ENCODE measurements around the gene ALDOB. TPM values are rescaled to one million over a fixed set of nuclear protein-coding genes. Genes with fewer than 3 reads are reported as not detected.

Gene ALDOB
- total RNA-seq, 4 donors from 2014 or later, result 5.1 to 8.7 TPM; not detected in 2

DNA sequence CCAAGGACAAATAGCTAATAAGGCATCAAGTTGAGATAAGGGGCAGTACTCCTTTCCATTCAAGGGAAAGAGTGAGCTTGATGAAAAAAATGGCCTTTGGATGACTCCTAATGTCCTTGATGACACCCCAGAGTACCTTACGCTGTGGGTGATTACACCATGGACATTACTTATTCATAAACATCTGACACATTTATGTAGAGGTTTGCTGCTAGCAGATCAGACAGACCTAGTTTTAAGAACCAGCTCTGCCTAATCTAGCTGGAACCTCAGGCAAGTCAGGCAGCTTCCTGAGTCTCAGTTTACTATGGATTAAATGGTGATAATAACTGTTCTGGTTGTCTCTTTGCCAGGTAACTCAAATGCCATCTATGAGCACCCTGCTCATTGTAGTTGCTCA is 2.8 kb downstream of the ALDOB start:
- in situ Hi-C loops (cut with MboI; ENCODE audit: low sequenced_read_pairs in 4 of 4), result no loop called here
- Histone ChIP-seq H3K4me1 (no peaks in the 10 kb centered on the region), H3K27ac (no peak overlapping the region), H3K36me3 (no peaks in the 10 kb centered on the region), H3K4me3 (no peak overlapping the region), H3K9me3 (no peaks in the 10 kb centered on the region), H3K27me3 (no peaks in the 10 kb centered on the region)
- TF ChIP-seq POLR2A (IDR thresholded peaks at IDR 0.05), result no peak
- TF ChIP-seq, protein P1, sequence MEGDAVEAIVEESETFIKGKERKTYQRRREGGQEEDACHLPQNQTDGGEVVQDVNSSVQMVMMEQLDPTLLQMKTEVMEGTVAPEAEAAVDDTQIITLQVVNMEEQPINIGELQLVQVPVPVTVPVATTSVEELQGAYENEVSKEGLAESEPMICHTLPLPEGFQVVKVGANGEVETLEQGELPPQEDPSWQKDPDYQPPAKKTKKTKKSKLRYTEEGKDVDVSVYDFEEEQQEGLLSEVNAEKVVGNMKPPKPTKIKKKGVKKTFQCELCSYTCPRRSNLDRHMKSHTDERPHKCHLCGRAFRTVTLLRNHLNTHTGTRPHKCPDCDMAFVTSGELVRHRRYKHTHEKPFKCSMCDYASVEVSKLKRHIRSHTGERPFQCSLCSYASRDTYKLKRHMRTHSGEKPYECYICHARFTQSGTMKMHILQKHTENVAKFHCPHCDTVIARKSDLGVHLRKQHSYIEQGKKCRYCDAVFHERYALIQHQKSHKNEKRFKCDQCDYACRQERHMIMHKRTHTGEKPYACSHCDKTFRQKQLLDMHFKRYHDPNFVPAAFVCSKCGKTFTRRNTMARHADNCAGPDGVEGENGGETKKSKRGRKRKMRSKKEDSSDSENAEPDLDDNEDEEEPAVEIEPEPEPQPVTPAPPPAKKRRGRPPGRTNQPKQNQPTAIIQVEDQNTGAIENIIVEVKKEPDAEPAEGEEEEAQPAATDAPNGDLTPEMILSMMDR (IDR thresholded peaks at IDR 0.05 in 4 of 5, conservative IDR thresholded peaks at IDR 0.05 in 1 of 5), result no peak
- intact Hi-C loops (cut with DNase I; ENCODE audit: low total_unique reads), result no loop called here
- DNase-seq (no peak), ATAC-seq (no peak)

DNA sequence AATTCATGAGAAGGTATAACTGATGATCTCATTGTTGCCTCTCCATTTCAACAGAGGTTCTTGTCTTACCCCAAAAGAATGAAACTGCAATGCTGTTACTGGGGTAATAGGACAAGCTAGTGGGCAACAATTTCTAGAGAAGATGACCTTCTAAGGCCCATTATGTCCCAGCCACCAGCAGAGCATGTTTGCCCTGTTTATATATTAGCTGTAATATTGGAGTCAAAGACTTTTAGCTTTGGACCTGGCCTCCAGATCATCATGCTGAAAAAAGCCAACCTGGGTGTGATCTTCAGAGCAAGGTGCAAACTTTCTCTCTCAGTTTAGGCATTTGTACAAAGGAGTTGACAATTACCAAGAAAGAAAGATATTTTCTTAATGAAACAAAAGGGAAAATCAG is 3.4 kb downstream of the ALDOB start:
- in situ Hi-C loops (cut with MboI; ENCODE audit: low sequenced_read_pairs in 4 of 4) (no loop called here), intact Hi-C loops (cut with DNase I; ENCODE audit: low total_unique reads) (no loop called here)
- no peak for TF ChIP-seq POLR2A (IDR thresholded peaks at IDR 0.05)
- TF ChIP-seq, protein P1 (IDR thresholded peaks at IDR 0.05 in 4 of 5, conservative IDR thresholded peaks at IDR 0.05 in 1 of 5), result no peak
- ATAC-seq (no peak), DNase-seq (no peak)
- no peaks in the 10 kb centered on the region for H3K4me1 ChIP-seq
- no peaks in the 10 kb centered on the region for H3K36me3 ChIP-seq
- H3K4me3 ChIP-seq, result no peak overlapping the region
- no peak overlapping the region for H3K27ac ChIP-seq
- no peaks in the 10 kb centered on the region for H3K9me3 ChIP-seq
- H3K27me3 ChIP-seq, result no peaks in the 10 kb centered on the region

DNA sequence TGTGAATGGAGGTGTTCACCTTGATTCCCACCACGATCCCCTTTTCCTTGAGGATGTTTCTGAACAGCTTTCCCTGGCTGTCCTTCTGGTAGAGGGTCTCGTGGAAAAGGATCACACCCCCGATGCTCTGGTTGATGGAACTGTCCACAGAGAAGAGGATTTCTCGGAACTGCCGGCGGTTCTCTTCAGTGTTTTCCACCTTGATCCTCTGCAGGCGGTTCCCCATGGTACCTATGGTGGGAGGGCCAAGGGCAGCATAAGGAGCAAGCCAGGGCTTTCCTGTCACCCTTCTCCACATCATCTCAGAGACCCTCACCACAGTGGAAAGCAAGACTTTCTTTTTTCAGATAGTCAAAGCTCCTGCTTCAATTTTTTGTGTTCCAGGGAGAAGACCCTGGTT is 5.8 kb downstream of the ALDOB start:
- no peaks in the 10 kb centered on the region for H3K4me1 ChIP-seq
- no peaks in the 10 kb centered on the region for H3K27me3 ChIP-seq
- intact Hi-C loops (cut with DNase I; ENCODE audit: low total_unique reads) (no loop called here), in situ Hi-C loops (cut with MboI; ENCODE audit: low sequenced_read_pairs in 4 of 4) (no loop called here)
- no peak for ATAC-seq
- H3K4me3 ChIP-seq, result no peak overlapping the region
- TF ChIP-seq POLR2A (IDR thresholded peaks at IDR 0.05), result no peak
- TF ChIP-seq, protein P1 (IDR thresholded peaks at IDR 0.05 in 4 of 5, conservative IDR thresholded peaks at IDR 0.05 in 1 of 5), result no peak
- H3K36me3 ChIP-seq, result no peaks in the 10 kb centered on the region
- no peaks in the 10 kb centered on the region for H3K9me3 ChIP-seq
- DNase-seq, result no peak
- no peak overlapping the region for H3K27ac ChIP-seq

DNA sequence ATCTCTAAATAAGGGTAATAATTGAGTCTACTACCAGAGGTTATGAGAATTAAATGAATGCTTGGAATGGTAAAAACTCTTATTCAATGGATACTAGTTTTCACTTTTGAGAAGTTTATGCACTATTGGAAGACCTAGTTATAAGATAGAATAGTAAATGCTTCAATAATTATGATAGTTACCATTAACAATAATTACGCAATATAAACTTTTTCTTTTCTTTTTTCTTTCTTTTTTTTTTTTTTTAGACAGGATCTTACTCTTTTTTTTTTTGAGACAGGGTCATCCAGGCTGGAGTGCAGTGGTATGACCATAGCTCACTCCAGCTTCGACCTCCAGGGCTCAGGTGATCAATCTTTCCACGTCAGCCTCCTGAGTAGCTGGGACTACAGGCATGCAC is 6.7 kb downstream of the ALDOB start:
- intact Hi-C loops (cut with DNase I; ENCODE audit: low total_unique reads), result no loop called here
- in situ Hi-C loops (cut with MboI; ENCODE audit: low sequenced_read_pairs in 4 of 4), result no loop called here
- Histone ChIP-seq H3K27ac (no peak overlapping the region), H3K4me1 (no peaks in the 10 kb centered on the region), H3K27me3 (no peaks in the 10 kb centered on the region), H3K9me3 (no peaks in the 10 kb centered on the region), H3K36me3 (no peaks in the 10 kb centered on the region), H3K4me3 (no peak overlapping the region)
- no peak for DNase-seq
- ATAC-seq, result no peak
- TF ChIP-seq, protein P1 (IDR thresholded peaks at IDR 0.05 in 4 of 5, conservative IDR thresholded peaks at IDR 0.05 in 1 of 5), result no peak
- TF ChIP-seq POLR2A (IDR thresholded peaks at IDR 0.05), result no peak

DNA sequence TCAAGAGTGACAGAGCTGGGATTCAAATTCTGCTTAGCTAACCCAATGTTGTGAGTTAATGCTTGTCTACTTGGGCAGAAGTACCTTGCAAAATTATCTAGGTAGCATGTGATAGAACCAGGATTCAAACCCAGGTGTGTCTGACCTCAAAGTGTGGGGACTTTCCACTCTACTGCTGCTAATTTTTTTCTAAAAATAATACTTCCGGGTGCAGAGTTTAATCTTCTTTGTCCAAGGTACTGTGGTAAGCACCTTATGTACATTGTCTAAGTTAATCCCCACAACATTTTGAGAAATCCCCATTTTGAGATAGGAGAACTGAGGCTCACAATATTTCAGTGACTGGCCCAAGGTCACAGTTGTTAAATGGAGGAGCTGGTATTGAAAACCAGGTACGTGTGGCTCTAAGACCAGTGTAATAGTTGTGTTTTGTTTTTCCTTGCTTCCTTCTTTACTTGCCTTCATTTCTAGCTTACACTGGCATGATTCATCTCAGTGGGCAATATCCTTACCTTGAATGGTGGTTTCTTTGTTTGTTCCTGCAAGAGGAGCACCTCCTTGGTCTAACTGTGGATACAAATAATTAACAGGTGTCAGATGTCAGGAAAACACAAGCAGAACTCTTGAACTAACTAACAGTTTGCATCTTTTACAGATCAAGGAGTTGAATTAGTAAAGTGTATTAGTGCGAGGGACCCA is 7.5 kb downstream of the ALDOB start:
- Histone ChIP-seq H3K4me1 (no peaks in the 10 kb centered on the region), H3K27me3 (no peaks in the 10 kb centered on the region), H3K27ac (no peak overlapping the region), H3K36me3 (no peaks in the 10 kb centered on the region), H3K4me3 (no peak overlapping the region), H3K9me3 (no peaks in the 10 kb centered on the region)
- intact Hi-C loops (cut with DNase I; ENCODE audit: low total_unique reads), result no loop called here
- TF ChIP-seq, protein P1 (IDR thresholded peaks at IDR 0.05 in 4 of 5, conservative IDR thresholded peaks at IDR 0.05 in 1 of 5), result no peak
- TF ChIP-seq POLR2A (IDR thresholded peaks at IDR 0.05), result no peak
- no peak for ATAC-seq
- no peak for DNase-seq
- in situ Hi-C loops (cut with MboI; ENCODE audit: low sequenced_read_pairs in 4 of 4), result no loop called here

Data from gastrocnemius medialis (tissue), 4 donors.